HepG2 (cell line): ENCODE results near the gene NCOA3. TPM values are rescaled to one million over a fixed set of nuclear protein-coding genes. Genes with fewer than 3 reads are reported as not detected.

ENCODE experiments used
- ATAC-seq: fragments of 200-7000 bp; cut with Tn5 transposase; 3 replicates; pipeline ENCODE4 v1.9.1; 2020; ENCODE audit warnings: mild to moderate bottlenecking, moderate library complexity
- BruUV-seq: library from RNA; stranded (reverse); fragments of 400-500 nt; replicated peaks from 2 replicates; lab custom pipeline; 2021; lab: Mats Ljungman, UMichigan
- CTCF ChIA-PET: fragments of 300-600 bp; formaldehyde crosslinking; extraction: SDS; loops from one replicate; lab custom pipeline; 2021; ENCODE audit warnings: low total read pairs, inconsistent platforms, low intra/inter-chr PET ratio; lab: Yijun Ruan, JAX
- POLR2A ChIA-PET: fragments of 350-600 bp; sonication (Branson Sonifier 250); formaldehyde crosslinking; loops from one replicate; lab custom pipeline; 2020; ENCODE audit warnings: antibody characterized with exemption, inconsistent platforms; lab: Yijun Ruan, JAX
- DNase-seq: peaks from one replicate; pipeline ENCODE4 v3.0.0-alpha.2; 2015; ENCODE audit warnings: low spot score
- FAIRE-seq: peaks from 3 replicates; lab custom pipeline; 2011; peaks lifted over from hg19 to GRCh38; lab: Jason Lieb, UNC
- H2AFZ ChIP-seq: one replicate; pipeline ENCODE4 v1.6.1; 2011; ENCODE audit warnings: low read length, inconsistent platforms
- H3K27ac ChIP-seq: fragments of 300-600 bp; 3 replicates; pipeline ENCODE4 v1.8.0; 2011; ENCODE audit warnings: mixed run types, mild to moderate bottlenecking, mixed read lengths, low read length, inconsistent platforms; ENCODE audit not compliant: insufficient read depth; ENCODE audit errors: extremely low read length
- H3K27me3 ChIP-seq, 2 experiments: fragments of 200-600 bp in 1 of 2; 2 replicates in 1 of 2; 3 replicates in 1 of 2; pipeline versions ENCODE4 v1.6.0 to v1.8.0; 2011; ENCODE audit warnings: low read length in 2 of 2, mild to moderate bottlenecking in 2 of 2, moderate library complexity in 2 of 2, inconsistent platforms in 1 of 2; ENCODE audit not compliant: insufficient read depth in 2 of 2, control insufficient read depth in 1 of 2
- H3K36me3 ChIP-seq, 2 experiments: fragments of 200-600 bp in 1 of 2; replicated peaks in 1 of 2; 2 replicates in 1 of 2; 3 replicates in 1 of 2; pipeline versions ENCODE4 v1.5.1 to v1.8.0; 2011; ENCODE audit warnings: low read length in 2 of 2, inconsistent platforms in 1 of 2; ENCODE audit not compliant: insufficient read depth in 2 of 2, control insufficient read depth in 1 of 2
- H3K4me1 ChIP-seq: 2 replicates; pipeline ENCODE4 v1.5.1; 2012; ENCODE audit warnings: low read length, inconsistent platforms; ENCODE audit not compliant: insufficient read depth
- H3K4me2 ChIP-seq: 2 replicates; pipeline ENCODE4 v1.6.0; 2011; ENCODE audit warnings: low read depth, low read length, inconsistent platforms
- H3K4me3 ChIP-seq, 3 experiments: fragments of 200-600 bp in 1 of 3; sonication (generic), shearing (Covaris generic) in 1 of 3; replicated peaks in 1 of 3; 2 replicates each; pipeline ENCODE4 v1.5.1; 2011 to 2016; ENCODE audit warnings: low read length in 3 of 3, inconsistent platforms in 2 of 3, low read depth in 2 of 3, mild to moderate bottlenecking in 2 of 3, control low read depth in 1 of 3, mixed read lengths in 1 of 3; ENCODE audit not compliant: insufficient read depth in 1 of 3
- H3K79me2 ChIP-seq: one replicate; pipeline ENCODE4 v1.6.1; 2011; ENCODE audit warnings: low read length, inconsistent platforms; ENCODE audit not compliant: insufficient read depth
- H3K9ac ChIP-seq: 2 replicates; pipeline ENCODE4 v1.6.0; 2011; ENCODE audit warnings: mild to moderate bottlenecking, low read depth, low read length, inconsistent platforms; ENCODE audit not compliant: insufficient read depth
- H3K9me3 ChIP-seq: 2 replicates; pipeline ENCODE4 v1.5.1; 2012; ENCODE audit warnings: mild to moderate bottlenecking, low read length
- H4K20me1 ChIP-seq: 2 replicates; pipeline ENCODE4 v1.6.0; 2011; ENCODE audit warnings: inconsistent platforms, mild to moderate bottlenecking, low read length, moderate library complexity; ENCODE audit not compliant: insufficient read depth
- ADNP ChIP-seq: sonication (generic); formaldehyde crosslinking; IDR thresholded peaks from 2 replicates; pipeline ENCODE4 v1.4.0; 2020; ENCODE audit warnings: missing genetic modification reagents
- ARNT2 ChIP-seq: sonication (generic); formaldehyde crosslinking; IDR thresholded peaks from 2 replicates; pipeline ENCODE4 v1.8.0; 2022; ENCODE audit warnings: mild to moderate bottlenecking, low read depth, missing genetic modification reagents, moderate library complexity
- ASH2L ChIP-seq: fragments of 300-600, 200-600 bp; sonication (generic); IDR thresholded peaks from 2 replicates; pipeline ENCODE4 v1.7.0; 2017; ENCODE audit warnings: low read depth, mild to moderate bottlenecking, moderate library complexity, mixed read lengths, low read length; ENCODE audit not compliant: insufficient read length
- EHMT2 ChIP-seq: fragments of 200-600 bp; sonication (generic); IDR thresholded peaks from 2 replicates; pipeline ENCODE4 v1.7.0; 2017; ENCODE audit warnings: antibody characterized with exemption, low read depth, low read length, borderline replicate concordance
- ERF ChIP-seq: IDR thresholded peaks from 2 replicates; pipeline ENCODE4 v1.6.1; 2018; ENCODE audit warnings: missing biosample characterization, missing genetic modification reagents
- IRX3 ChIP-seq: sonication (generic); formaldehyde crosslinking; IDR thresholded peaks from 2 replicates; pipeline ENCODE4 v1.8.1; 2023; ENCODE audit warnings: mild to moderate bottlenecking, low read depth, missing genetic modification reagents, borderline replicate concordance
- KLF13 ChIP-seq: sonication (generic); formaldehyde crosslinking; IDR thresholded peaks from 2 replicates; pipeline ENCODE4 v1.4.0; 2020; ENCODE audit warnings: mild to moderate bottlenecking, missing genetic modification reagents
- SP1 ChIP-seq, 2 experiments: fragments of 450-650 bp in 1 of 2; sonication (generic) in 1 of 2; formaldehyde crosslinking in 1 of 2; IDR thresholded peaks; 2 replicates each; pipeline versions ENCODE4 v1.4.0 to v1.6.1; 2016 to 2020; ENCODE audit warnings: missing genetic modification reagents in 1 of 2
- TARDBP ChIP-seq: sonication (generic); formaldehyde crosslinking; IDR thresholded peaks from 2 replicates; pipeline ENCODE4 v1.8.0; 2022; ENCODE audit warnings: mild to moderate bottlenecking, missing genetic modification reagents
- ZFP82 ChIP-seq: sonication (generic); formaldehyde crosslinking; IDR thresholded peaks from 2 replicates; pipeline ENCODE4 v1.5.1; 2020; ENCODE audit warnings: mild to moderate bottlenecking, missing genetic modification reagents, borderline replicate concordance
- ZNF652 ChIP-seq: IDR thresholded peaks from 2 replicates; pipeline ENCODE4 v1.6.1; 2016; ENCODE audit warnings: low read depth, borderline replicate concordance
- WGBS: methylation state at CpG from one replicate; pipeline ENCODE4 v1.1.6; 2017; ENCODE audit warnings: low lambda C conversion rate; 5-methylcytosine and 5-hydroxymethylcytosine counted together
- in situ Hi-C: cut with HindIII; loops from 2 replicates; pipeline ENCODE4 v1.10.0; 2017; ENCODE audit warnings: low pct_unique_long_range_greater_than_20kb; ENCODE audit not compliant: extremely low pct_ligation_motif_present
- intact Hi-C: fragments of 100-400 bp; cut with micrococcal nuclease; formaldehyde crosslinking; loops from one replicate; pipeline ENCODE4 v1.10.0; 2022; ENCODE audit not compliant: unreplicated experiment
- polyA plus RNA-seq, 8 experiments: library from polyadenylated mRNA; depleted of rRNA in 3 of 8; stranded (reverse) in 7 of 8; unstranded in 1 of 8; fragments of >200 nt; fragmentation: Illumina TruSeq in 4 of 8; extraction: Trizol in 4 of 8; gene quantifications; 2 replicates each; pipeline versions ENCODE4 v1.2.1 to v1.2.3, GENCODE V29; 2011 to 2016; ENCODE audit warnings: low read depth in 4 of 8, missing spikeins in 1 of 8, mixed read lengths in 1 of 8; ENCODE audit not compliant: insufficient read depth in 1 of 8
- total RNA-seq, 5 experiments: library from RNA; depleted of rRNA; stranded (reverse); fragments of >200 nt; fragmentation: Illumina TruSeq; extraction: Trizol; gene quantifications; 2 replicates each; pipeline ENCODE4 v1.2.3, GENCODE V29; 2016; ENCODE audit warnings: low read depth in 1 of 5
- TF ChIP-seq, protein P1 (sequence below): sonication (generic); formaldehyde crosslinking; IDR thresholded peaks from 2 replicates; pipeline ENCODE4 v1.8.1; 2023; ENCODE audit warnings: mild to moderate bottlenecking, missing genetic modification reagents
- TF ChIP-seq, protein P2 (sequence below): sonication (generic); formaldehyde crosslinking; conservative IDR thresholded peaks from 2 replicates; pipeline ENCODE4 v1.8.0; 2022; ENCODE audit warnings: mild to moderate bottlenecking, moderate library complexity, missing genetic modification reagents
- TF ChIP-seq, protein P3 (sequence below): sonication (generic); formaldehyde crosslinking; IDR thresholded peaks from 2 replicates; pipeline ENCODE4 v1.9.0; 2022; ENCODE audit warnings: low read depth, missing genetic modification reagents
- TF ChIP-seq, protein P4 (sequence below): IDR thresholded peaks from 2 replicates; pipeline ENCODE4 v1.6.1; 2018; ENCODE audit warnings: missing genetic modification reagents, mild to moderate bottlenecking, missing compliant biosample characterization
- TF ChIP-seq, protein P5 (sequence below): IDR thresholded peaks from 2 replicates; pipeline ENCODE4 v1.6.1; 2016

The NCOA3 gene
- total and polyA plus RNA-seq, 2 of the 13 experiments (the other 11 are each of a cell fraction or from before 2014, with no cell fraction given) = 35.0 to 56.8 TPM

DNA sequence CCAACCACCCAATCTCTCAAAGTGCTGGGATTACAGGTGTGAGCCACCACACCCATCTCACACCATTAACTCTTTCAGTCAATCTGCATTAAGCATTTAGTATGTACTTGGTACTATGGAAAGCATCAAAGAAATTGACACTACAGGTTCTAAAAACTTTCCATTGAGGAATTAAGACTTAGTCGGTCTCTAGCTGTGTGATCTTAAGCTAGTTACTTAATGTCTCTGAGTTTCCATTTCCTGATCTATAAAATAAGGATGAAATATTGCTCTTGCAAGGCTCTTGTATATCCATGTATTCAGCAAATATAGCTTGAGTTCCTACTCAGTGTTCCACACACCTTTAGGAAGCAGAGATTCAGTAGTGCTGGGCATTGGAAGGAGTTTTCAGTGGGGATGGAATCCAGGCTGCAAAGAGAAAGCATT, 48.9 kb upstream of the NCOA3 start:
- Histone ChIP-seq H4K20me1 (no peaks in the 10 kb centered on the region), H3K4me1 (peaks cover 94% of the 10 kb centered on the region), H3K36me3 (no peaks in the 10 kb centered on the region), H3K9ac (no peak overlapping the region), H3K4me2 (peak overlapping the region; percentile 29), H3K27ac (peak overlapping the region; percentile 83), H3K79me2 (no peaks in the 10 kb centered on the region), H2AFZ (no peak overlapping the region), H3K9me3 (no peaks in the 10 kb centered on the region), H3K4me3 (no peak overlapping the region), H3K27me3 (no peaks in the 10 kb centered on the region)
- CTCF ChIA-PET = no interaction called here
- ATAC-seq = no peak
- POLR2A ChIA-PET = interaction anchor here (1.0 to 4.9 kb wide), 7 partner anchors 12 to 95 kb away, joined by 4 to 76 read pairs (median 5); partner anchors contain the start of genes NCOA3 and ZMYND8
- no peak for FAIRE-seq
- in situ Hi-C loops = no loop called here
- 87% methylated on average over 1 of the region's 1 CpG for WGBS
- intact Hi-C loops = loop anchor here (10.0 kb wide), 1 partner anchor 58 kb away; no protein-coding TSS in a partner anchor
- BruUV-seq = no TSS peak
- no peak for DNase-seq
- TF ChIP-seq, protein P1, sequence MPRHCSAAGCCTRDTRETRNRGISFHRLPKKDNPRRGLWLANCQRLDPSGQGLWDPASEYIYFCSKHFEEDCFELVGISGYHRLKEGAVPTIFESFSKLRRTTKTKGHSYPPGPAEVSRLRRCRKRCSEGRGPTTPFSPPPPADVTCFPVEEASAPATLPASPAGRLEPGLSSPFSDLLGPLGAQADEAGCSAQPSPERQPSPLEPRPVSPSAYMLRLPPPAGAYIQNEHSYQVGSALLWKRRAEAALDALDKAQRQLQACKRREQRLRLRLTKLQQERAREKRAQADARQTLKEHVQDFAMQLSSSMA (CRISPR knock-in tag) = no peak
- TF ChIP-seq, protein P2, sequence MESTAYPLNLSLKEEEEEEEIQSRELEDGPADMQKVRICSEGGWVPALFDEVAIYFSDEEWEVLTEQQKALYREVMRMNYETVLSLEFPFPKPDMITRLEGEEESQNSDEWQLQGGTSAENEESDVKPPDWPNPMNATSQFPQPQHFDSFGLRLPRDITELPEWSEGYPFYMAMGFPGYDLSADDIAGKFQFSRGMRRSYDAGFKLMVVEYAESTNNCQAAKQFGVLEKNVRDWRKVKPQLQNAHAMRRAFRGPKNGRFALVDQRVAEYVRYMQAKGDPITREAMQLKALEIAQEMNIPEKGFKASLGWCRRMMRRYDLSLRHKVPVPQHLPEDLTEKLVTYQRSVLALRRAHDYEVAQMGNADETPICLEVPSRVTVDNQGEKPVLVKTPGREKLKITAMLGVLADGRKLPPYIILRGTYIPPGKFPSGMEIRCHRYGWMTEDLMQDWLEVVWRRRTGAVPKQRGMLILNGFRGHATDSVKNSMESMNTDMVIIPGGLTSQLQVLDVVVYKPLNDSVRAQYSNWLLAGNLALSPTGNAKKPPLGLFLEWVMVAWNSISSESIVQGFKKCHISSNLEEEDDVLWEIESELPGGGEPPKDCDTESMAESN = 0 out of 2 replicates have a peak, but pooled peaks have one; percentile 32
- TF ChIP-seq, protein P3, sequence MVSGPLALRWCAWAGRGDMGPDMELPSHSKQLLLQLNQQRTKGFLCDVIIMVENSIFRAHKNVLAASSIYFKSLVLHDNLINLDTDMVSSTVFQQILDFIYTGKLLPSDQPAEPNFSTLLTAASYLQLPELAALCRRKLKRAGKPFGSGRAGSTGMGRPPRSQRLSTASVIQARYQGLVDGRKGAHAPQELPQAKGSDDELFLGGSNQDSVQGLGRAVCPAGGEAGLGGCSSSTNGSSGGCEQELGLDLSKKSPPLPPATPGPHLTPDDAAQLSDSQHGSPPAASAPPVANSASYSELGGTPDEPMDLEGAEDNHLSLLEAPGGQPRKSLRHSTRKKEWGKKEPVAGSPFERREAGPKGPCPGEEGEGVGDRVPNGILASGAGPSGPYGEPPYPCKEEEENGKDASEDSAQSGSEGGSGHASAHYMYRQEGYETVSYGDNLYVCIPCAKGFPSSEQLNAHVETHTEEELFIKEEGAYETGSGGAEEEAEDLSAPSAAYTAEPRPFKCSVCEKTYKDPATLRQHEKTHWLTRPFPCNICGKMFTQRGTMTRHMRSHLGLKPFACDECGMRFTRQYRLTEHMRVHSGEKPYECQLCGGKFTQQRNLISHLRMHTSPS (CRISPR knock-in tag) = no peak
- TF ChIP-seq IRX3 (CRISPR knock-in tag) (0 out of 2 replicates have a peak, but pooled peaks have one; percentile 71), KLF13 (CRISPR knock-in tag) (no peak), ZNF652 (peak; percentile 82), ERF (peak; percentile 13; the same call in 1 of the 2 replicates), ASH2L (peak; percentile 36), ZFP82 (CRISPR knock-in tag) (no peak), EHMT2 (0 out of 2 replicates have a peak, but pooled peaks have one; percentile 30), TARDBP (0 out of 2 replicates have a peak, but pooled peaks have one; percentile 46), ADNP (peak; percentile 65; the same call in 1 of the 2 replicates), ARNT2 (peak; percentile 52; the same call in 1 of the 2 replicates), SP1 (IDR thresholded peaks at IDR 0.05) (no peak), SP1 (CRISPR knock-in tag; IDR thresholded peaks at IDR 0.05) (0 out of 2 replicates have a peak, but pooled peaks have one; percentile 10)
- TF ChIP-seq, protein P4, sequence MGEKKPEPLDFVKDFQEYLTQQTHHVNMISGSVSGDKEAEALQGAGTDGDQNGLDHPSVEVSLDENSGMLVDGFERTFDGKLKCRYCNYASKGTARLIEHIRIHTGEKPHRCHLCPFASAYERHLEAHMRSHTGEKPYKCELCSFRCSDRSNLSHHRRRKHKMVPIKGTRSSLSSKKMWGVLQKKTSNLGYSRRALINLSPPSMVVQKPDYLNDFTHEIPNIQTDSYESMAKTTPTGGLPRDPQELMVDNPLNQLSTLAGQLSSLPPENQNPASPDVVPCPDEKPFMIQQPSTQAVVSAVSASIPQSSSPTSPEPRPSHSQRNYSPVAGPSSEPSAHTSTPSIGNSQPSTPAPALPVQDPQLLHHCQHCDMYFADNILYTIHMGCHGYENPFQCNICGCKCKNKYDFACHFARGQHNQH = no peak
- TF ChIP-seq, protein P5, sequence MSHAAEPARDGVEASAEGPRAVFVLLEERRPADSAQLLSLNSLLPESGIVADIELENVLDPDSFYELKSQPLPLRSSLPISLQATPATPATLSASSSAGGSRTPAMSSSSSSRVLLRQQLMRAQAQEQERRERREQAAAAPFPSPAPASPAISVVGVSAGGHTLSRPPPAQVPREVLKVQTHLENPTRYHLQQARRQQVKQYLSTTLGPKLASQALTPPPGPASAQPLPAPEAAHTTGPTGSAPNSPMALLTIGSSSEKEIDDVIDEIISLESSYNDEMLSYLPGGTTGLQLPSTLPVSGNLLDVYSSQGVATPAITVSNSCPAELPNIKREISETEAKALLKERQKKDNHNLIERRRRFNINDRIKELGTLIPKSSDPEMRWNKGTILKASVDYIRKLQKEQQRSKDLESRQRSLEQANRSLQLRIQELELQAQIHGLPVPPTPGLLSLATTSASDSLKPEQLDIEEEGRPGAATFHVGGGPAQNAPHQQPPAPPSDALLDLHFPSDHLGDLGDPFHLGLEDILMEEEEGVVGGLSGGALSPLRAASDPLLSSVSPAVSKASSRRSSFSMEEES = peak; percentile 3; the same call in 1 of the 2 replicates
